ENCODE results near the gene ESX1.

DNA sequence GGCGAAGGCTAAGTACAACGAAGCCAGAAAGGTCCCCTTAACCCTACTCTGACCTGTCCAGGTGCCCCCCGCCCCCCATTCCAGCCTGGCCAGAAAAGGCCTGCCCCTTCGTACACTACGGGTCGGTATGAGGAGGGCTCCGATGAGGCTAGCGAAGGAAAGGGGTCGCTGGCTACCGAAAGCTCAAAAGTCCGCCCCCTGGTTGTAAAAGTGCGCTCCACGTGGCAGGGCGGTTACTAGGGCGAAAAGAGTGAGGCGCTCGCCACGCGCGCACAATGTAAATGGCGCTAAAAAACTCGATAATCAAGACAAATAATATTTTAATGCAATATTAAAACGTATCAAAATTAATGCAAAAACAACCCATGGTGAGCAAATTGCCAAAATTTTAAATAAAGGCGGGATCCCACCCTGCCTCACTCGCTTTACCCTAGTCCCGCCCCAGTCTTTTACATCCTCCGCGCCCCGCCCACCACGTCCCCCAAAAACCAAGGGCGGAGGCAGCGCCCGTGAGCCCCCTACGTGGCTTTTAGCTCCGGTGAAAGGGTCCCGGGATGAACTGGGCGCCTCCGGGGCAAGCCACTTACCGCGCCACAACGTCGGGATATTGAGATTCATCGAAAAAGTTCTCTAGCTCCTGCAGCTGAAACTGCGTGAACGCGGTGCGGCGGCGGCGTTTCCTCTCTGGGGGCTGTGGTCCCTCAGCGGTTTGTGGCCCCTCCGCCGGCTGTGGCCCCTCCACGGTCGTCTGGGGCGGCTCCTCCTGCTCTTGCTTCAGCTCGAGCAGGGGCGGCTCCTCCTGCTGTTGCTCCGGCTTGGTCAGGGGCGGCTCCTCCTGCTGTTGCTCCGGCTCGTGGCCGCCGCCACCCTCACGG, 929 bp downstream of the ESX1 start:
- TF ChIP-seq TARDBP (IDR thresholded peaks at IDR 0.05) (no peak), HDGF (IDR thresholded peaks at IDR 0.05; ENCODE audit: borderline replicate concordance) (no peak), FOXM1 (IDR thresholded peaks at IDR 0.05; ENCODE audit: borderline replicate concordance) (no peak), BHLHE40 (IDR thresholded peaks at IDR 0.05; ENCODE audit: borderline replicate concordance) (no peak), SP1 (IDR thresholded peaks at IDR 0.05) (no peak), FOXA1 (IDR thresholded peaks at IDR 0.05) (no peak), LEF1 (IDR thresholded peaks at IDR 0.05; ENCODE audit: borderline replicate concordance) (no peak)
